Neural progenitor cell (in vitro differentiated cells): ENCODE data around the gene MUC22. TPM values are rescaled to one million over a fixed set of nuclear protein-coding genes. Genes with fewer than 3 reads are reported as not detected.
A peak's percentile ranks its signal among the peaks of the same experiment; 100 is the strongest.

ENCODE experiments used
- DNase-seq: peaks from one replicate; pipeline ENCODE4 v3.0.0-alpha.2; 2016; ENCODE audit warnings: low spot score
- H2AFZ ChIP-seq: fragments of 200-600 bp; sonication (generic); replicated peaks from 2 replicates; pipeline ENCODE4 v1.6.1; 2016; ENCODE audit warnings: antibody characterized with exemption
- H3F3A ChIP-seq: fragments of 200-600 bp; sonication (generic); 2 replicates; pipeline ENCODE4 v1.6.1; 2016; ENCODE audit warnings: antibody characterized with exemption, low read depth
- H3K27ac ChIP-seq: fragments of 200-600 bp; sonication (generic); 2 replicates; pipeline ENCODE4 v1.5.1; 2016; ENCODE audit warnings: mild to moderate bottlenecking
- H3K27me3 ChIP-seq: fragments of 200-600 bp; sonication (generic); 2 replicates; pipeline ENCODE4 v1.6.1; 2016; ENCODE audit warnings: mild to moderate bottlenecking, moderate library complexity
- H3K36me3 ChIP-seq: fragments of 200-600 bp; sonication (generic); 2 replicates; pipeline ENCODE4 v1.5.1; 2016
- H3K4me1 ChIP-seq: fragments of 200-600 bp; sonication (generic); 2 replicates; pipeline ENCODE4 v1.6.1; 2016; ENCODE audit warnings: mixed run types
- H3K4me2 ChIP-seq: fragments of 200-600 bp; sonication (generic); 2 replicates; pipeline ENCODE4 v1.6.1; 2016
- H3K4me3 ChIP-seq: fragments of 200-600 bp; sonication (generic); 2 replicates; pipeline ENCODE4 v1.5.1; 2016
- H3K79me2 ChIP-seq: fragments of 200-600 bp; sonication (generic); 2 replicates; pipeline ENCODE4 v1.6.1; 2016; ENCODE audit warnings: low read depth
- H3K9ac ChIP-seq: fragments of 200-600 bp; sonication (generic); 2 replicates; pipeline ENCODE4 v1.6.1; 2016
- H3K9me3 ChIP-seq: fragments of 200-600 bp; sonication (generic); 2 replicates; pipeline ENCODE4 v1.5.1; 2016; ENCODE audit warnings: low read depth
- H4K20me1 ChIP-seq: fragments of 200-600 bp; sonication (generic); 2 replicates; pipeline ENCODE4 v1.6.1; 2016; ENCODE audit warnings: low read depth
- H3K27ac Mint-ChIP-seq: 3 replicates; pipeline ENCODE4 v1.8.0; 2021; ENCODE audit warnings: mixed read lengths
- H3K27me3 Mint-ChIP-seq: 2 replicates; pipeline ENCODE4 v1.8.0; 2022; ENCODE audit warnings: low read depth, mild to moderate bottlenecking, inconsistent platforms, moderate library complexity, mixed read lengths; ENCODE audit not compliant: insufficient read depth
- H3K36me3 Mint-ChIP-seq: 3 replicates; pipeline ENCODE4 v1.8.0; 2021; ENCODE audit warnings: mixed read lengths
- H3K4me1 Mint-ChIP-seq: 3 replicates; pipeline ENCODE4 v1.8.0; 2021; ENCODE audit warnings: mixed read lengths
- H3K4me3 Mint-ChIP-seq: 3 replicates; pipeline ENCODE4 v1.8.0; 2021; ENCODE audit warnings: mild to moderate bottlenecking, moderate library complexity, mixed read lengths
- H3K9me3 Mint-ChIP-seq: 3 replicates; pipeline ENCODE4 v1.8.0; 2020; ENCODE audit warnings: mixed read lengths
- EZH2 ChIP-seq: fragments of 200-600 bp; sonication (generic); IDR thresholded peaks from 2 replicates; pipeline ENCODE4 v1.6.1; 2017; ENCODE audit warnings: antibody characterized with exemption, mild to moderate bottlenecking, moderate library complexity
- EZH2phosphoT487 ChIP-seq: fragments of 200-600 bp; sonication (generic); IDR thresholded peaks from 2 replicates; pipeline ENCODE4 v1.6.1; 2017; ENCODE audit warnings: antibody characterized with exemption
- total RNA-seq: library from RNA; depleted of rRNA; stranded (reverse); fragments of >200 nt; gene quantifications from 2 replicates; pipeline ENCODE4 v1.2.3, GENCODE V29; 2015; ENCODE audit warnings: low replicate concordance
- TF ChIP-seq, protein P1 (sequence below): fragments of 200-600 bp; sonication (generic); IDR thresholded peaks from 2 replicates; pipeline ENCODE4 v1.5.1; 2017; ENCODE audit warnings: antibody characterized with exemption, mild to moderate bottlenecking

Gene MUC22
- total RNA-seq, 1 donor from 2014 or later = not detected

DNA sequence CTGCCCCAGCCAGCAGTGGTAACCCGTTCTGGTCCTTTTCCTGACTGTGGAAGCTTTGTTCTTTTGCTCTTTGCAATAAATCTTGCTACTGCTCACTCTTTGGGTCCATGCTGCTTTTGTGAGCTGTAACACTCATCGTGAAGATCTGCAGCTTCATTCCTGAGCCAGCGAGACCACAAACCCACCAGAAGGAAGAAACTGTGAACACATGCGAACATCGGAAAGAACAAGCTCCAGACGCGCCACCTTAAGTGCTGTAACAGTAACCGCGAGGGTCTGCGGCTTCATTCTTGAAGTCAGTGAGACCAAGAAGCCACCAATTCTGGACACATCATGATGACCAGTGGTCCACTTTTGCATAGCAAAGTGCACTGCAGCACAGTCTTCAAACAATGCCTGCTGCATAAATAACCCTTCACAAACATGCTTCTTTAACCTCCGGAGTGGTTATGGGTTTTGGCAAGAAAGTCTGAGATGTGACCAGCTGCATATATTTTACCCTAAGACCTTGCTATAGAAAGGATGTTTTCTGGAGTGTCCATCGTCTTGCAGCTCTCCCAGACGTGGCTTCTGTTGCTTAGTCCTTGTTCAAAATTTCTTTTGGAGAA, 8.9 kb upstream of the MUC22 start:
- Mint-ChIP-seq H3K36me3 (peaks cover 1% of the 10 kb centered on the region), H3K4me3 (no peak overlapping the region), H3K9me3 (peaks cover 7% of the 10 kb centered on the region), H3K27me3 (peaks cover 4% of the 10 kb centered on the region), H3K27ac (peak overlapping the region; percentile 76), H3K4me1 (no peaks in the 10 kb centered on the region)
- Histone ChIP-seq H3K36me3 (no peaks in the 10 kb centered on the region), H2AFZ (no peak overlapping the region), H3K9ac (no peak overlapping the region), H3K27me3 (no peaks in the 10 kb centered on the region), H3K4me2 (no peak overlapping the region), H3K4me3 (no peak overlapping the region), H3K9me3 (no peaks in the 10 kb centered on the region), H3K27ac (no peak overlapping the region), H3K79me2 (no peaks in the 10 kb centered on the region), H3K4me1 (no peaks in the 10 kb centered on the region), H4K20me1 (no peaks in the 10 kb centered on the region), H3F3A (no peaks in the 10 kb centered on the region)
- TF ChIP-seq, protein P1, sequence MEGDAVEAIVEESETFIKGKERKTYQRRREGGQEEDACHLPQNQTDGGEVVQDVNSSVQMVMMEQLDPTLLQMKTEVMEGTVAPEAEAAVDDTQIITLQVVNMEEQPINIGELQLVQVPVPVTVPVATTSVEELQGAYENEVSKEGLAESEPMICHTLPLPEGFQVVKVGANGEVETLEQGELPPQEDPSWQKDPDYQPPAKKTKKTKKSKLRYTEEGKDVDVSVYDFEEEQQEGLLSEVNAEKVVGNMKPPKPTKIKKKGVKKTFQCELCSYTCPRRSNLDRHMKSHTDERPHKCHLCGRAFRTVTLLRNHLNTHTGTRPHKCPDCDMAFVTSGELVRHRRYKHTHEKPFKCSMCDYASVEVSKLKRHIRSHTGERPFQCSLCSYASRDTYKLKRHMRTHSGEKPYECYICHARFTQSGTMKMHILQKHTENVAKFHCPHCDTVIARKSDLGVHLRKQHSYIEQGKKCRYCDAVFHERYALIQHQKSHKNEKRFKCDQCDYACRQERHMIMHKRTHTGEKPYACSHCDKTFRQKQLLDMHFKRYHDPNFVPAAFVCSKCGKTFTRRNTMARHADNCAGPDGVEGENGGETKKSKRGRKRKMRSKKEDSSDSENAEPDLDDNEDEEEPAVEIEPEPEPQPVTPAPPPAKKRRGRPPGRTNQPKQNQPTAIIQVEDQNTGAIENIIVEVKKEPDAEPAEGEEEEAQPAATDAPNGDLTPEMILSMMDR = no peak
- TF ChIP-seq EZH2phosphoT487 (no peak), EZH2 (no peak)
- no peak for DNase-seq

DNA sequence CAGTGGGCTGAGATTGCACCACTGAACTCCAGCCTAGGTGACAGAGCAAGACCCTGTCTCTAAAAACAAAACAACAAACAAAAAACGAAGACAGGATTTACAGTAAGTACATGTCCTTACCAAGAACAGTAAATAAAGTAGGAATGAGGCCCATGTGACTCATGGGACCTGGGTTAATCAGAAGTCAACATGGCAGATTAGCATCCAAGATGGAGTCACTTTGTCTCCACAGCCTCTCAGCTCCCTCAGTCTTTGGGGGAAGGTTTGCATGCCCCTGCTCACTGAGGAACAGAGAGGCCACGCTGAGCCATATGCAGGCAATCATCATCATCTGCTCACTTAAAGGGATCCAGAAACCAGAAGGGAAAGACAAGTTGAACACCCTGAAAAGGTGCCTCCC, 7.8 kb upstream of the MUC22 start:
- no peak overlapping the region for H3K4me3 Mint-ChIP-seq
- H3K79me2 ChIP-seq = no peaks in the 10 kb centered on the region
- H4K20me1 ChIP-seq = no peaks in the 10 kb centered on the region
- no peak overlapping the region for H2AFZ ChIP-seq
- H3K4me1 ChIP-seq = no peaks in the 10 kb centered on the region
- no peak overlapping the region for H3K4me3 ChIP-seq
- no peak overlapping the region for H3K4me2 ChIP-seq
- no peaks in the 10 kb centered on the region for H3K27me3 ChIP-seq
- H3K27ac ChIP-seq = no peak overlapping the region
- peaks cover 4% of the 10 kb centered on the region for H3K27me3 Mint-ChIP-seq
- TF ChIP-seq EZH2phosphoT487 (no peak), EZH2 (no peak)
- TF ChIP-seq, protein P1 = no peak
- H3K9me3 Mint-ChIP-seq = peaks cover 7% of the 10 kb centered on the region
- no peak for DNase-seq
- H3F3A ChIP-seq = no peaks in the 10 kb centered on the region
- peaks cover 1% of the 10 kb centered on the region for H3K36me3 Mint-ChIP-seq
- H3K36me3 ChIP-seq = no peaks in the 10 kb centered on the region
- H3K9ac ChIP-seq = no peak overlapping the region
- no peaks in the 10 kb centered on the region for H3K4me1 Mint-ChIP-seq
- no peak overlapping the region for H3K27ac Mint-ChIP-seq
- H3K9me3 ChIP-seq = no peaks in the 10 kb centered on the region

- TF ChIP-seq EZH2 = no peak
- TF ChIP-seq EZH2phosphoT487 = no peak
- TF ChIP-seq, protein P1 = no peak
These were observed 5.5 kb upstream of the MUC22 start for GRCh38 chr6:31004794-31005193.

More at GRCh38 chr6:31004794-31005193, 5.5 kb upstream of the MUC22 start:
- H3K27ac ChIP-seq = no peak overlapping the region
- no peak overlapping the region for H3K4me3 ChIP-seq
- H4K20me1 ChIP-seq = no peaks in the 10 kb centered on the region
- Mint-ChIP-seq H3K36me3 (peaks cover 1% of the 10 kb centered on the region), H3K4me1 (no peaks in the 10 kb centered on the region), H3K27me3 (no peaks in the 10 kb centered on the region), H3K27ac (peak overlapping the region; percentile 26), H3K4me3 (no peak overlapping the region), H3K9me3 (peaks cover 6% of the 10 kb centered on the region)
- H3K9me3 ChIP-seq = no peaks in the 10 kb centered on the region
- no peak overlapping the region for H3K4me2 ChIP-seq
- H3F3A ChIP-seq = no peaks in the 10 kb centered on the region
- no peak overlapping the region for H3K9ac ChIP-seq
- H3K27me3 ChIP-seq = no peaks in the 10 kb centered on the region
- H2AFZ ChIP-seq = peak overlapping the region; percentile 50
- no peak for DNase-seq
- H3K4me1 ChIP-seq = no peaks in the 10 kb centered on the region
- no peaks in the 10 kb centered on the region for H3K36me3 ChIP-seq
- H3K79me2 ChIP-seq = no peaks in the 10 kb centered on the region
